Gastroesophageal sphincter (tissue), 4 donors: ENCODE data around the gene WIPF2. TPM values are rescaled to one million over a fixed set of nuclear protein-coding genes. Genes with fewer than 3 reads are reported as not detected.

Experiments
- ATAC-seq: fragments of 150-250 bp; one replicate; pipeline ENCODE4 v1.9.1; 2016; ENCODE audit warnings: mild to moderate bottlenecking, moderate library complexity
- H3K27ac ChIP-seq, 4 donors: fragments of 200-600 bp; sonication (generic) in 3 of 4; 1 replicate in 3 of 4; 2 replicates in 1 of 4; pipeline ENCODE4 v1.5.1; 2016 to 2019
- H3K27me3 ChIP-seq: fragments of 200-600 bp; sonication (generic); one replicate; pipeline ENCODE4 v1.5.1; 2019
- H3K36me3 ChIP-seq, 2 donors: fragments of 200-600 bp; sonication (generic); one replicate each; pipeline ENCODE4 v1.5.1; 2019; ENCODE audit warnings: control low read depth in 1 of 2
- H3K4me1 ChIP-seq, 3 donors: fragments of 200-600 bp; sonication (generic); 1 replicate in 2 of 3; 2 replicates in 1 of 3; pipeline ENCODE4 v1.5.1; 2016 to 2019; ENCODE audit warnings: control low read depth in 2 of 3
- H3K4me3 ChIP-seq, 2 donors: fragments of 200-600 bp; sonication (generic); one replicate each; pipeline ENCODE4 v1.5.1; 2019; ENCODE audit warnings: mild to moderate bottlenecking in 1 of 2, moderate library complexity in 1 of 2
- H3K9me3 ChIP-seq, 3 donors: fragments of 200-600 bp; sonication (generic); one replicate each; pipeline ENCODE4 v1.5.1; 2017 to 2019; ENCODE audit warnings: control low read depth in 2 of 3
- EP300 ChIP-seq: sonication (generic); formaldehyde crosslinking; IDR thresholded peaks from one replicate; pipeline ENCODE4 v1.6.1; 2017; ENCODE audit warnings: antibody characterized with exemption, mild to moderate bottlenecking
- POLR2A ChIP-seq, 2 donors: fragments of 450-650 bp; IDR thresholded peaks; one replicate each; pipeline ENCODE4 v1.6.1; 2017; ENCODE audit warnings: antibody characterized with exemption in 2 of 2, mild to moderate bottlenecking in 2 of 2, moderate library complexity in 1 of 2
- POLR2AphosphoS5 ChIP-seq: sonication (generic); formaldehyde crosslinking; IDR thresholded peaks from one replicate; pipeline ENCODE4 v1.6.1; 2017; ENCODE audit warnings: antibody characterized with exemption
- WGBS, 2 donors: methylation state at CpG; one replicate each; pipeline ENCODE4 v1.1.5; 2018; ENCODE audit warnings: low coverage in 1 of 2; 5-methylcytosine and 5-hydroxymethylcytosine counted together
- total RNA-seq, 4 donors: library from RNA; depleted of rRNA; stranded (reverse); fragments of >200 nt; gene quantifications; one replicate each; pipeline ENCODE4 v1.1.0, GENCODE V29; 2016
- TF ChIP-seq, protein P1 (sequence below), 4 experiments: fragments of 200-600 bp in 2 of 4; fragments of 450-650 bp in 2 of 4; sonication (generic) in 1 of 4; IDR thresholded peaks; one replicate each; pipeline ENCODE4 v1.5.1; 2017 to 2019; ENCODE audit warnings: antibody characterized with exemption in 4 of 4, mild to moderate bottlenecking in 2 of 4, moderate library complexity in 2 of 4

Gene WIPF2
- total RNA-seq, 4 donors from 2014 or later = 10.2 to 18.2 (median 13.5) TPM

DNA sequence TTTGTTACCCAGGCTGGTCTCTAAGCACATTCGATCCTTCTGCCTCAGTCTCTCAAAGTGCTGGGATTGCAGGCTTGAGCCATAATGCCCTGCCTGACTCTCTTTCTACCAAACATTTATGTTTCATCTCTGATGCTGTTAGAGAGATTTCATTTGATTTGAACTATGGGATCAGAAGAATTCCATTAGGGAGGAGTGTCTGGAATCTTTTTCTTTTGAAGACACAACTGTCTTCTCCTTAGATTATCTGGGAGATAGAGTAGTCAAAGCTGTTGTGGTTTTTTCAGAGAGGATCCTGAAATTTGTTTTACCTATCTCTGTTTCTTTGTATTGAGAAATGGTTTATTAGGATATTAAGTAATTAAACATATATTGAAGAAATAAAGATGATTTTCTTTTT, 29.4 kb downstream of the WIPF2 start:
- Histone ChIP-seq H3K36me3 (no peaks in the 10 kb centered on the region), H3K4me3 (no peak overlapping the region), H3K9me3 (no peaks in the 10 kb centered on the region), H3K4me1 (peaks cover 0 to 53% (median 17%) of the 10 kb centered on the region in 3 donors), H3K27ac (no peak overlapping the region), H3K27me3 (no peaks in the 10 kb centered on the region)
- TF ChIP-seq, protein P1, sequence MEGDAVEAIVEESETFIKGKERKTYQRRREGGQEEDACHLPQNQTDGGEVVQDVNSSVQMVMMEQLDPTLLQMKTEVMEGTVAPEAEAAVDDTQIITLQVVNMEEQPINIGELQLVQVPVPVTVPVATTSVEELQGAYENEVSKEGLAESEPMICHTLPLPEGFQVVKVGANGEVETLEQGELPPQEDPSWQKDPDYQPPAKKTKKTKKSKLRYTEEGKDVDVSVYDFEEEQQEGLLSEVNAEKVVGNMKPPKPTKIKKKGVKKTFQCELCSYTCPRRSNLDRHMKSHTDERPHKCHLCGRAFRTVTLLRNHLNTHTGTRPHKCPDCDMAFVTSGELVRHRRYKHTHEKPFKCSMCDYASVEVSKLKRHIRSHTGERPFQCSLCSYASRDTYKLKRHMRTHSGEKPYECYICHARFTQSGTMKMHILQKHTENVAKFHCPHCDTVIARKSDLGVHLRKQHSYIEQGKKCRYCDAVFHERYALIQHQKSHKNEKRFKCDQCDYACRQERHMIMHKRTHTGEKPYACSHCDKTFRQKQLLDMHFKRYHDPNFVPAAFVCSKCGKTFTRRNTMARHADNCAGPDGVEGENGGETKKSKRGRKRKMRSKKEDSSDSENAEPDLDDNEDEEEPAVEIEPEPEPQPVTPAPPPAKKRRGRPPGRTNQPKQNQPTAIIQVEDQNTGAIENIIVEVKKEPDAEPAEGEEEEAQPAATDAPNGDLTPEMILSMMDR (IDR thresholded peaks at IDR 0.05) = no peak
- TF ChIP-seq POLR2AphosphoS5 (no peak), POLR2A (IDR thresholded peaks at IDR 0.05) (no peak), EP300 (no peak)
- no peak for ATAC-seq
- 92% methylated on average over 1 of the region's 1 CpG; no CpG with 5 or more reads in 1 of the 2 donors for whole genome bisulfite sequencing, 2 donors

DNA sequence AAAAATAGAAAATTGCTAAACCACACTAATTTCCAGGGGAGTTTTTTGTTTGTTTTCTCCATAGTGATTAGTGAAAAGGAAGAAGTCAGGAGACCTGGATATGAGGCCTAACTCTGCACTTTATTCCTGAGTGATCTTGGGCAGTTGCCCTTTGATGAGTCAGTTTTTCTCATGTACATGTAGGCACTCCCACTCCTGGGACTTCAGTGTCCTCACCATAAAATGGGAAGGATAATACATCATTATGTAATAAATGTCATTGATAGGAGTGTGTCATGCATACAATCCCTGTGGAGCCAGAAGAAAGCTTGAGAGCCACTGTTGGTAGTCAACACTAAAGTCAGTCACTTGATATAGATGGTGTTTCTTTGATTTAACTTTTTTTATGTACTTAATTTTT, 32.5 kb downstream of the WIPF2 start:
- TF ChIP-seq, protein P1 (IDR thresholded peaks at IDR 0.05) = no peak
- TF ChIP-seq POLR2AphosphoS5 (no peak), EP300 (no peak), POLR2A (IDR thresholded peaks at IDR 0.05) (no peak)
- peaks cover 0 to 4% of the 10 kb centered on the region in 2 donors for H3K36me3 ChIP-seq
- H3K9me3 ChIP-seq = no peaks in the 10 kb centered on the region
- H3K27me3 ChIP-seq = no peaks in the 10 kb centered on the region
- peaks cover 0 to 34% (median 12%) of the 10 kb centered on the region in 3 donors for H3K4me1 ChIP-seq
- H3K27ac ChIP-seq = peak overlapping the region in 2 of 4 donors; percentile 2 to 19
- ATAC-seq = peak; percentile 75
- H3K4me3 ChIP-seq = no peak overlapping the region

DNA sequence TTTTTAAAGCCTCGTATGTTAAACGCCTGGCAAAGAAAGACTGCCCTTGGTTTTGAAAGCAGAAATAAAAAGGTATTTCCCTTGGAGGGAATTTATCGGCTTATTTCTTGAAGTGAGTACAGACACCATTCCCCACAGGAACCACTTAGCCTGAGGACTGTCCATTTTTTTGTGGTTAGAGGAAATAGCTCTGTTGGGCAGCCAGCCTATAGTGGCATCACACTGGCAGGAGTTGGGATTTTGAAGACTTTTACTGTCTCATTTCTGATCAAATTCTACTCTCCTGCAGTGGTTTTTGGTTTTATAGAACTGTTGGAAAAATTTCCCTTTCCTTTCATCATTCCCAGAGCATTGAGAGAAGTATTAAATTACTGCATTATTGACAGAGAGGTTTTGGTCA, 34.5 kb downstream of the WIPF2 start:
- 86 to 100% methylated on average over 1 to 3 of the region's 3 CpGs for WGBS, 2 donors
- peaks cover 0 to 24% of the 10 kb centered on the region in 2 donors for H3K36me3 ChIP-seq

DNA sequence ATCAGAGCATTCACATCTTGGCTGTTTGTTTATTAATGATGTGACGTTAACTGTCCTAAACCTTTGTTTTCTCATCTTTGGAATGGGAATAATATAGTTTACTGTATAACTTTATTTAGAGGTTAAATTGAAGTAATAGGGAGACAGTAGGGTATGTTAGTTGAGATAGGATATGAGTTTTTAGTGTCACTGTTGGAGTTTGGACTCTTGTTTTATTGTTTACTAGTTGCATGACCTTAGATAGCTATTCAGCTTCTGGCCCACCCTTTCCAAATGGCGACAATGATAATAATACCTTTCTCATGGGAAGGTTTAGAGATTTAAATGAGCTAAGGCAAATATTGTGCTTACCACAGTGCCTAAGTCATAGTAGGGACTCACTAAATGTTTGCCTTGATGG, 40.4 kb downstream of the WIPF2 start:
- ATAC-seq = no peak
- Histone ChIP-seq H3K36me3 (peaks cover 0 to 82% of the 10 kb centered on the region in 2 donors), H3K27me3 (no peaks in the 10 kb centered on the region), H3K9me3 (no peaks in the 10 kb centered on the region), H3K27ac (no peak overlapping the region), H3K4me1 (no peaks in the 10 kb centered on the region), H3K4me3 (no peak overlapping the region)
- TF ChIP-seq POLR2A (IDR thresholded peaks at IDR 0.05) (no peak), POLR2AphosphoS5 (no peak), EP300 (no peak)
- TF ChIP-seq, protein P1 (IDR thresholded peaks at IDR 0.05) = no peak
- 89 to 91% methylated on average over 2 of the region's 2 CpGs for WGBS, 2 donors

More for the DNA sequence above, 34.5 kb downstream of the WIPF2 start:
- H3K4me1 ChIP-seq = peaks cover 0 to 28% (median 12%) of the 10 kb centered on the region in 3 donors
- H3K27ac ChIP-seq = no peak overlapping the region
- ATAC-seq = no peak
- no peak for TF ChIP-seq EP300
- TF ChIP-seq POLR2AphosphoS5 = no peak
- TF ChIP-seq, protein P1 (IDR thresholded peaks at IDR 0.05) = no peak
- TF ChIP-seq POLR2A (IDR thresholded peaks at IDR 0.05) = no peak
- H3K4me3 ChIP-seq = no peak overlapping the region
- H3K9me3 ChIP-seq = no peaks in the 10 kb centered on the region
- H3K27me3 ChIP-seq = no peaks in the 10 kb centered on the region

DNA sequence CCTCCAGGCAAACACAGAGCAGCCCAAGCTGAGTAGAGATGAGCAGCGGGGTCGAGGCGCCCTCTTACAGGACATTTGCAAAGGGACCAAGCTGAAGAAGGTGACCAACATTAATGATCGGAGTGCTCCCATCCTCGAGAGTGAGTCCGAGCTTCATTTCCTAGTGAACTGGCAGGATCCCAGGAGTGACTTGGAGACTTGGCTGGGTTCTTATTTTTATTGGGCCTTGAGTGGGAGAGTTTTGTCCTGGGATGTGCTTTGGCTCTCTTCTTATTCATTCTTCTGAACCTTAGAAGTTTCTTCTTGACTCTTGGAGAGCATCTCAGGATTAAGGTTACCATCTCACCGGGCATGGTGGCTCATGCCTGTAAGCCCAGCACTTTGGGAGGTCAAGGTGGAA, 41.4 kb downstream of the WIPF2 start:
- ATAC-seq = no peak
- H3K27ac ChIP-seq = no peak overlapping the region
- no peaks in the 10 kb centered on the region for H3K4me1 ChIP-seq
- H3K4me3 ChIP-seq = no peak overlapping the region
- H3K27me3 ChIP-seq = no peaks in the 10 kb centered on the region
- no peak for TF ChIP-seq EP300
- TF ChIP-seq, protein P1 (IDR thresholded peaks at IDR 0.05) = no peak
- TF ChIP-seq POLR2AphosphoS5 = no peak
- no peak for TF ChIP-seq POLR2A (IDR thresholded peaks at IDR 0.05)
- WGBS, 2 donors = 100% methylated on average over 1 of the region's 7 CpGs; no CpG with 5 or more reads in 1 of the 2 donors
- no peaks in the 10 kb centered on the region for H3K9me3 ChIP-seq
- H3K36me3 ChIP-seq = peaks cover 0 to 93% of the 10 kb centered on the region in 2 donors
